GM21447 (cell line): ENCODE results near the gene DEFB127.
"Not testable (repeated sequence)": the region's sequence is repeated elsewhere in the genome, so short reads cannot be mapped to it uniquely, and the experiment has no call there.

Experiments
- ATAC-seq: cut with Tn5 transposase; IDR thresholded peaks from one replicate; pipeline ENCODE4 v1.9.1; 2021; ENCODE audit not compliant: unreplicated experiment

DEFB127 gene

GRCh38 chr20:157154-157553 lies at the start of gene DEFB127:
Gene DEFB127, plus strand, starts transcription at chr20:157454. Its CDS starts 91 bp downstream, at chr20:157545.
- no peak for ATAC-seq

- no peak for ATAC-seq
These were observed 44.9 kb upstream of the DEFB127 start for GRCh38 chr20:112396-112795.

- no peak for ATAC-seq
These were observed 39.7 kb upstream of the DEFB127 start for GRCh38 chr20:117518-117917.

- ATAC-seq: not testable (repeated sequence)
These were observed 27.4 kb upstream of the DEFB127 start for GRCh38 chr20:129786-130323.

- ATAC-seq: no peak
These were observed 19.4 kb upstream of the DEFB127 start for GRCh38 chr20:137668-138490.

- no peak for ATAC-seq
These were observed 15.0 kb upstream of the DEFB127 start, which contains the start of gene DEFB126 for GRCh38 chr20:142290-142689. Gene DEFB126, plus strand, starts transcription at chr20:142590. Its CDS starts 39 bp downstream, at chr20:142629.

GRCh38 chr20:145877-146276 lies 11.4 kb upstream of the DEFB127 start:
- ATAC-seq: no peak

GRCh38 chr20:152131-152530 lies 5.1 kb upstream of the DEFB127 start:
- ATAC-seq: no peak

GRCh38 chr20:164618-165017 lies 7.4 kb downstream of the DEFB127 start:
- no peak for ATAC-seq

- ATAC-seq: no peak
These were observed 11.6 kb downstream of the DEFB127 start for GRCh38 chr20:168876-169275.

- no peak for ATAC-seq
These were observed 27.0 kb downstream of the DEFB127 start for GRCh38 chr20:184288-184687.

- ATAC-seq: no peak
These were observed 30.5 kb downstream of the DEFB127 start for GRCh38 chr20:187733-188132.

GRCh38 chr20:189611-190010 lies 32.4 kb downstream of the DEFB127 start, which contains the start of gene DEFB128:
Gene DEFB128, minus strand, starts transcription at chr20:189711. Its CDS starts 88 bp downstream, at chr20:189623.
- ATAC-seq: no peak

GRCh38 chr20:198225-198624 lies 41.0 kb downstream of the DEFB127 start:
- ATAC-seq: no peak

GRCh38 chr20:199996-200395 lies 42.7 kb downstream of the DEFB127 start:
- no peak for ATAC-seq

GRCh38 chr20:203630-204029 lies 46.4 kb downstream of the DEFB127 start:
- ATAC-seq: not testable (repeated sequence)
